Type B pancreatic cell (in vitro differentiated cells): Measurements from ENCODE around the gene ITPK1. TPM values are rescaled to one million over a fixed set of nuclear protein-coding genes. Genes with fewer than 3 reads are reported as not detected.

ENCODE experiments used
- DNase-seq: peaks from one replicate; pipeline ENCODE4 v3.0.0; 2021; ENCODE audit warnings: mixed read lengths; ENCODE audit not compliant: unreplicated experiment; ENCODE audit errors: extremely low spot score
- H3K27ac Mint-ChIP-seq: 2 replicates; pipeline ENCODE4 v1.8.0; 2021; ENCODE audit warnings: mild to moderate bottlenecking, mixed read lengths
- H3K27me3 Mint-ChIP-seq: 2 replicates; pipeline ENCODE4 v1.8.0; 2021; ENCODE audit warnings: mixed read lengths
- H3K36me3 Mint-ChIP-seq: 2 replicates; pipeline ENCODE4 v1.8.0; 2021; ENCODE audit warnings: mixed read lengths
- H3K4me1 Mint-ChIP-seq: one replicate; pipeline ENCODE4 v1.8.0; 2021; ENCODE audit warnings: mixed read lengths; ENCODE audit not compliant: unreplicated experiment
- H3K4me3 Mint-ChIP-seq: 2 replicates; pipeline ENCODE4 v1.8.0; 2021; ENCODE audit warnings: mild to moderate bottlenecking, mixed read lengths
- H3K9me3 Mint-ChIP-seq: 2 replicates; pipeline ENCODE4 v1.8.0; 2021; ENCODE audit warnings: mixed read lengths
- CTCF ChIP-seq: fragments of 200-600 bp; sonication (generic); conservative IDR thresholded peaks from 2 replicates; pipeline ENCODE4 v1.5.0; 2021; ENCODE audit warnings: antibody characterized with exemption, mild to moderate bottlenecking
- total RNA-seq: library from RNA; stranded (reverse); gene quantifications from 2 replicates; pipeline ENCODE4 v1.2.1, GENCODE V29; 2021; ENCODE audit warnings: low replicate concordance

Gene ITPK1
- total RNA-seq, 1 donor from 2014 or later = 40.2 TPM

DNA sequence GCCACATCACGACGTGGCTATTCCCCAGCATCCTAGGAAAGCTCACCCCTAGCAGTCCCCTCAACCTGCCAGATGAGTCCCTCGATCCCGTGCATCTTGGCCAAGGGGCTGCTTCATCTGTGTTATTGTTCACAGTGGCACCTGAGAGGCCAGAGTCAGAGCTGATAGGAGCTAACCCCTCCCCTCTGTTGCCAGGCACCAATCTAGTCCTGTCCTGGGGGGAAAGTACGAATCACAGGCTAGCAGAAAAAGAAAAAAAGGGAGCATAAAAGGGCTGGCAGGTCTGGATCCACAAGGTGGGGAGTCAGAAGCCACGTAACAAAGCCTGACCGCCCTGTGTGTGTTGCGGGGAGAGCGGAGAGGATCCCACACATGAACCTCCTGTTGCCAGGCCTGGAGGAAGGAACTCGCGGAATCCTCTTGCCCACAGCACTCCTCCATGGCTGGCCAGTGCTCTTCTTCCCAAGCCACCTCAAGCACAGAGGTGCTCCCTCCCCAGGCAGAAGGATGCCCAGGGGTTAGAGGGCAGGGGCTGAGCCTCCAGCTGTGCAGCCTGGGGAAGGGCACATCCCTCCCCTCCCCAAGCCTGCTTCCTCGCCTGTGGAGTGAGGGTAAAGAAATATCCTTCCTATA, 91.8 kb downstream of the ITPK1 start:
- TF ChIP-seq CTCF = no peak
- no peak for DNase-seq
- peak overlapping the region; percentile 54 for H3K27ac Mint-ChIP-seq

DNA sequence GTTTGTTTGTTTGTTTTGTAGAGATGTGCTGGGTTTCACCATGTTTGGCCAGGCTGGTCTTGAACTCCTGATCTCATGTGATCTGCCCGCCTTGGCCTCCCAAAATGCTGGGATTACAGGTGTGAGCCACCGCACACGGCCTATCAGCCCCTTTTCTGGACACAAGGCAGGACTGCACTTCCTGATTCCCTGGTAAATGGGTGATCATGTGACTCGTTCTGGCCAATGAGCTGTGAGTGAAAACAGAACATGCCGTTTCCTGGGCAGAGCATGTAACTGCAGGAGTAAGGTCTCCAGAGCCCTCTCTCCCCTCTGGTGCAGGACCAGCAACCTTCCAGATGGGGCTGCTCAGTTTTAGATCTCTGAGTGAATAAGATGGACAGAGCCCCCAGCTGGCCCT, 92.7 kb downstream of the ITPK1 start:
- Mint-ChIP-seq H3K36me3 (no peaks in the 10 kb centered on the region), H3K4me1 (peaks cover 29% of the 10 kb centered on the region), H3K9me3 (no peaks in the 10 kb centered on the region), H3K27me3 (no peaks in the 10 kb centered on the region), H3K4me3 (no peak overlapping the region), H3K27ac (no peak overlapping the region)
- no peak for TF ChIP-seq CTCF
- no peak for DNase-seq

More for the DNA sequence above, 91.8 kb downstream of the ITPK1 start:
- H3K4me3 Mint-ChIP-seq = no peak overlapping the region
- H3K36me3 Mint-ChIP-seq = no peaks in the 10 kb centered on the region
- peaks cover 26% of the 10 kb centered on the region for H3K4me1 Mint-ChIP-seq
- no peaks in the 10 kb centered on the region for H3K9me3 Mint-ChIP-seq
- H3K27me3 Mint-ChIP-seq = no peaks in the 10 kb centered on the region

GRCh38 chr14:93019970-93020369, 95.8 kb downstream of the ITPK1 start:
- H3K27ac Mint-ChIP-seq = no peak overlapping the region
- no peaks in the 10 kb centered on the region for H3K36me3 Mint-ChIP-seq
- no peaks in the 10 kb centered on the region for H3K9me3 Mint-ChIP-seq
- no peak for TF ChIP-seq CTCF
- peaks cover 34% of the 10 kb centered on the region for H3K4me1 Mint-ChIP-seq
- H3K27me3 Mint-ChIP-seq = no peaks in the 10 kb centered on the region
- DNase-seq = no peak
- H3K4me3 Mint-ChIP-seq = no peak overlapping the region

GRCh38 chr14:93019367-93019843, 96.3 kb downstream of the ITPK1 start:
- Mint-ChIP-seq H3K4me1 (peaks cover 34% of the 10 kb centered on the region), H3K36me3 (no peaks in the 10 kb centered on the region), H3K4me3 (no peak overlapping the region), H3K27me3 (no peaks in the 10 kb centered on the region), H3K9me3 (no peaks in the 10 kb centered on the region), H3K27ac (no peak overlapping the region)
- no peak for DNase-seq
- peak; percentile 53 for TF ChIP-seq CTCF

DNA sequence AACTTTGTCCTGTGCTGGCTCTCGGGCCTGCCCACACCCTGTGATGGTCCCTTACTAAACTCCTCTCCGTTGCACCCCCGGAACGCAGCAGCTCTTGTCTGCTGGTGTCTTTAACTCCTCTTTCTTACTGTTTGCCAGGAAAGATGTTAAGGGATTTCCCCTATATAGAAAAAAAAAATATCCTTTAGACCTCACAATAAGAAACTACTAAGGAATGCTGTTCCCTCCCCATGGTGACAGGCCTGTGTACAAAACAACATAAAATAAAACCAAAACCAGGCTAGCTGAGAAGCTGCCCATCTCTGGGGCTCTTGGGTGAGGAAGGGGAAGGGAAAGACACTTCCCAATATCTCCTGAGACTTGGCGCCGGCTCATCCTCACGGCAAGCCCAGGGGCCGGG, 97.4 kb downstream of the ITPK1 start:
- Mint-ChIP-seq H3K36me3 (no peaks in the 10 kb centered on the region), H3K27me3 (no peaks in the 10 kb centered on the region), H3K4me1 (peaks cover 38% of the 10 kb centered on the region), H3K27ac (no peak overlapping the region), H3K4me3 (no peak overlapping the region), H3K9me3 (no peaks in the 10 kb centered on the region)
- no peak for DNase-seq
- TF ChIP-seq CTCF = no peak
